ENCODE results near the gene SH3TC2. TPM values are rescaled to one million over a fixed set of nuclear protein-coding genes. Genes with fewer than 3 reads are reported as not detected.

Gene SH3TC2
- total and polyA plus RNA-seq, 8 donors, result 0.06 to 1.2 (median 0.27) TPM

- no peaks in the 10 kb centered on the region for H3K27me3 ChIP-seq
- no peaks in the 10 kb centered on the region for H3K36me3 ChIP-seq
- FAIRE-seq (no peak), ATAC-seq (no peak), DNase-seq (no peak)
- H3K9me3 ChIP-seq, result no peaks in the 10 kb centered on the region
- 81 to 87% methylated on average over 3 of the region's 3 CpGs for WGBS, 2 donors
- peaks cover 0 to 3% (median 0%) of the 10 kb centered on the region in 3 donors for H3K4me1 ChIP-seq
- intact Hi-C loops (cut with DNase I), result loop anchor here in 2 of 3 donors (5.0 to 10.0 kb wide), 2 partner anchors 301 to 594 kb away; no protein-coding TSS in a partner anchor
- no peak overlapping the region for H3K27ac ChIP-seq
- H3K4me3 ChIP-seq, result no peak overlapping the region
- no peak for TF ChIP-seq CTCF (IDR thresholded peaks at IDR 0.05)
Measured at GRCh38 chr5:149036168-149036567, 26.7 kb downstream of the SH3TC2 start.

DNA sequence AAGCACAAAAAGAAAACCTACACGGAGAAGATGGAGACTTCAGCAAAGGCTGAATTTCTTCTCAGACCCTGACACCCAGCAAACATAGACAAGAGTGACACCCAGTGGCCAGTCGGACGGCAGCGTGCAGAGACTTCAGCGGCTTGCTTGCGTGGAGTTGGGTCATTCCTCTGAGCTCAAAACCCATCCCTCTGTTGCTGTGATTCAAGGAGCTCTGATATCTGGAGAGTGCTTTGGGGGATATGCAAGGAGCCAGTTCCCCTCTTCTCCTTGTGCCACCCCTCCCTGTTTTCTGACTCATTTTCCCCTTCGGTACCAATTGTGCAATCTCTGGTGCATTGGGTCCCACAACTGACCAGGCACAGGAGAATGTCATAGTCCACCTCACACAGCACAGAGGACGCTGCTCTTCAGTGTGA, 27.5 kb downstream of the SH3TC2 start:
- DNase-seq (peak; percentile 40 to 84 (median 67)), FAIRE-seq (no peak), ATAC-seq (peak; percentile 69 to 97 (median 94))
- no peak overlapping the region for H3K4me3 ChIP-seq
- intact Hi-C loops (cut with DNase I), result loop anchor here in 2 of 3 donors (5.0 to 10.0 kb wide), 2 partner anchors 301 to 593 kb away; no protein-coding TSS in a partner anchor
- no peaks in the 10 kb centered on the region for H3K9me3 ChIP-seq
- no peaks in the 10 kb centered on the region for H3K36me3 ChIP-seq
- no peaks in the 10 kb centered on the region for H3K27me3 ChIP-seq
- H3K4me1 ChIP-seq, result peaks cover 0 to 3% (median 0%) of the 10 kb centered on the region in 3 donors
- WGBS, 2 donors, result 14 to 18% methylated on average over 8 of the region's 8 CpGs
- H3K27ac ChIP-seq, result no peak overlapping the region
- peak; percentile 50 to 86 (median 68) for TF ChIP-seq CTCF (IDR thresholded peaks at IDR 0.05)

DNA sequence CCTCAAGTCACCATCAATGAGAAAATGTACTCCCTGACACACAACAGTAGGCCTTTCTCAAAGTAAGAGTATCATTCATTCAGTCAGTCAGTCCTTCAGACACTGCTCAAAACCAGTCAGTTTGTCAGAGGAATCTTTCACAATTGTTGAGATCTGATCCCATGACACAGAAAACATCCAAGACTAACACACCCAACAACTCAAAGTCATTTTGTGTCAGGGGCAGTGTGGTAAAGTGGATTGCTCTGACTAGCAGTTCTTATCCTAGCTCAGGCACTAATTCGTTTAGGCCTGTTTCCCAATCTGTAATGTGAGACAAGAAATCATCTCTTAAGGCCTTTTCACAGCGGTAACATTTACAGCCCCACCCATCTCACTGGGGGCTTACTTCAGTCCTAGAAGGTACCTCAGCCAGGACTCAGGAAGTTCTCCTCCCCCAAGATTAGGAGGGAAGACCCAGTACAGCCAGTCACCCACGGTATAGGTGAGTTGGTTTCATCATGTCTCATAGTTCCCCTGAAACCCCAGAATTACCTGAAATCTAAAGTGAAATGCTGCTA, 31.9 kb downstream of the SH3TC2 start:
- Histone ChIP-seq H3K27me3 (no peaks in the 10 kb centered on the region), H3K36me3 (no peaks in the 10 kb centered on the region), H3K9me3 (no peaks in the 10 kb centered on the region), H3K27ac (no peak overlapping the region), H3K4me1 (no peaks in the 10 kb centered on the region), H3K4me3 (no peak overlapping the region)
- intact Hi-C loops (cut with DNase I), result loop anchor here in 1 of 3 donors (10.0 kb wide), 1 partner anchor 296 kb away; no protein-coding TSS in a partner anchor
- no peak for TF ChIP-seq CTCF (IDR thresholded peaks at IDR 0.05)
- FAIRE-seq (no peak), DNase-seq (no peak), ATAC-seq (no peak)
- 66 to 72% methylated on average over 3 of the region's 3 CpGs for WGBS, 2 donors

DNA sequence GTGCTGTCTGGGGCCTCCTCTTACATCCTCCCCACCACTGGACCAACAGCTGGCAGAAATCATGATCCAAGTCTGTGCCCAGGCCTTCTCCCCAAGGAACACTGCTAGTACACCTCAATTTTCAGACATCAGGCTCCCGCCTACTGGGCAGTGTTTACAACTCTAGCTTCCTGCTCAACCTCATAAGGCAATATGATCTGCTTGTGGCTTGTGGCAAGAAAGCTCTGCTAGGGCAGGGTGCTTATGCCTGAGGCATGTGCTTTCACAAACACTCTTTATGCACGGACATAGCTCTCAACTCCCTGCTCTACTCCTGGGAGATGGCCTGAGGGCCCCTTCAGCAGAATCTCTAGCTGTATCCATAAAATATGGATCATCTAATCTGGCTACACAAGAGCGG, 32.5 kb downstream of the SH3TC2 start:
- no peak overlapping the region for H3K4me3 ChIP-seq
- 81 to 89% methylated on average over 3 of the region's 3 CpGs for WGBS, 2 donors
- H3K27ac ChIP-seq, result no peak overlapping the region
- FAIRE-seq (no peak), DNase-seq (no peak), ATAC-seq (no peak)
- H3K9me3 ChIP-seq, result no peaks in the 10 kb centered on the region
- no peaks in the 10 kb centered on the region for H3K4me1 ChIP-seq
- no peak for TF ChIP-seq CTCF (IDR thresholded peaks at IDR 0.05)
- H3K27me3 ChIP-seq, result no peaks in the 10 kb centered on the region
- intact Hi-C loops (cut with DNase I), result loop anchor here in 1 of 3 donors (10.0 kb wide), 1 partner anchor 296 kb away; no protein-coding TSS in a partner anchor
- H3K36me3 ChIP-seq, result no peaks in the 10 kb centered on the region

- no peak for FAIRE-seq
- no peak overlapping the region for H3K4me3 ChIP-seq
Measured at GRCh38 chr5:149028984-149029383, 33.9 kb downstream of the SH3TC2 start.

More at GRCh38 chr5:149028984-149029383, 33.9 kb downstream of the SH3TC2 start:
- no peaks in the 10 kb centered on the region for H3K4me1 ChIP-seq
- TF ChIP-seq CTCF (IDR thresholded peaks at IDR 0.05), result no peak
- no peaks in the 10 kb centered on the region for H3K9me3 ChIP-seq
- WGBS, 2 donors, result 84 to 88% methylated on average over 5 of the region's 5 CpGs
- ATAC-seq, result no peak
- no peaks in the 10 kb centered on the region for H3K36me3 ChIP-seq
- no peaks in the 10 kb centered on the region for H3K27me3 ChIP-seq
- no peak overlapping the region for H3K27ac ChIP-seq
- intact Hi-C loops (cut with DNase I), result loop anchor here in 1 of 3 donors (5.0 kb wide), 1 partner anchor 292 kb away; no protein-coding TSS in a partner anchor
- DNase-seq, result no peak
